Peyer's patch (tissue), 4 donors: ENCODE results near the gene ANO4. TPM values are rescaled to one million over a fixed set of nuclear protein-coding genes. Genes with fewer than 3 reads are reported as not detected.

Experiments used
- DNase-seq, 3 donors: peaks; one replicate each; pipeline ENCODE4 v3.0.0-alpha.2; 2017 to 2019
- H3K27ac ChIP-seq, 4 donors: fragments of 200-600 bp; sonication (generic); one replicate each; pipeline ENCODE4 v1.5.1; 2016 to 2019
- H3K27me3 ChIP-seq, 2 donors: fragments of 200-600 bp; sonication (generic); one replicate each; pipeline ENCODE4 v1.5.1; 2019
- H3K36me3 ChIP-seq, 3 donors: fragments of 200-600 bp; sonication (generic); one replicate each; pipeline ENCODE4 v1.5.1; 2016 to 2019
- H3K4me1 ChIP-seq, 4 donors: fragments of 200-600 bp; sonication (generic); one replicate each; pipeline ENCODE4 v1.5.1; 2016 to 2019
- H3K4me3 ChIP-seq, 4 donors: fragments of 200-600 bp; sonication (generic); 1 replicate in 3 of 4; 2 replicates in 1 of 4; pipeline ENCODE4 v1.5.1; 2016 to 2019; ENCODE audit warnings: mild to moderate bottlenecking in 1 of 4
- H3K9me3 ChIP-seq, 4 donors: fragments of 200-600 bp; sonication (generic); one replicate each; pipeline ENCODE4 v1.5.1; 2016 to 2019; ENCODE audit warnings: mild to moderate bottlenecking in 1 of 4
- POLR2A ChIP-seq, 2 donors: fragments of 450-650 bp; IDR thresholded peaks; one replicate each; pipeline ENCODE4 v1.5.1; 2017; ENCODE audit warnings: antibody characterized with exemption in 2 of 2, mild to moderate bottlenecking in 2 of 2, moderate library complexity in 2 of 2
- total RNA-seq, 4 donors: library from RNA; depleted of rRNA; stranded (reverse); fragments of >200 nt; gene quantifications; one replicate each; pipeline ENCODE4 v1.1.0, GENCODE V29; 2016
- TF ChIP-seq, protein P1 (sequence below), 6 experiments: fragments of 450-650 bp in 4 of 6; fragments of 200-600 bp in 2 of 6; sonication (generic) in 1 of 6; IDR thresholded peaks; one replicate each; pipeline ENCODE4 v1.5.1; 2017 to 2019; ENCODE audit warnings: antibody characterized with exemption in 6 of 6, mild to moderate bottlenecking in 3 of 6, moderate library complexity in 1 of 6

The ANO4 gene
- total RNA-seq, 4 donors from 2014 or later = 1.7 TPM; not detected in 3

- TF ChIP-seq, protein P1, sequence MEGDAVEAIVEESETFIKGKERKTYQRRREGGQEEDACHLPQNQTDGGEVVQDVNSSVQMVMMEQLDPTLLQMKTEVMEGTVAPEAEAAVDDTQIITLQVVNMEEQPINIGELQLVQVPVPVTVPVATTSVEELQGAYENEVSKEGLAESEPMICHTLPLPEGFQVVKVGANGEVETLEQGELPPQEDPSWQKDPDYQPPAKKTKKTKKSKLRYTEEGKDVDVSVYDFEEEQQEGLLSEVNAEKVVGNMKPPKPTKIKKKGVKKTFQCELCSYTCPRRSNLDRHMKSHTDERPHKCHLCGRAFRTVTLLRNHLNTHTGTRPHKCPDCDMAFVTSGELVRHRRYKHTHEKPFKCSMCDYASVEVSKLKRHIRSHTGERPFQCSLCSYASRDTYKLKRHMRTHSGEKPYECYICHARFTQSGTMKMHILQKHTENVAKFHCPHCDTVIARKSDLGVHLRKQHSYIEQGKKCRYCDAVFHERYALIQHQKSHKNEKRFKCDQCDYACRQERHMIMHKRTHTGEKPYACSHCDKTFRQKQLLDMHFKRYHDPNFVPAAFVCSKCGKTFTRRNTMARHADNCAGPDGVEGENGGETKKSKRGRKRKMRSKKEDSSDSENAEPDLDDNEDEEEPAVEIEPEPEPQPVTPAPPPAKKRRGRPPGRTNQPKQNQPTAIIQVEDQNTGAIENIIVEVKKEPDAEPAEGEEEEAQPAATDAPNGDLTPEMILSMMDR (IDR thresholded peaks at IDR 0.05) = no peak
- no peak for TF ChIP-seq POLR2A (IDR thresholded peaks at IDR 0.05)
- no peak overlapping the region for H3K4me3 ChIP-seq
- no peak for DNase-seq
- H3K27me3 ChIP-seq = no peaks in the 10 kb centered on the region
- H3K36me3 ChIP-seq = no peaks in the 10 kb centered on the region
- H3K4me1 ChIP-seq = no peaks in the 10 kb centered on the region
- no peaks in the 10 kb centered on the region for H3K9me3 ChIP-seq
- peak overlapping the region in 1 of 4 donors; percentile 47 for H3K27ac ChIP-seq
These were observed 245.4 kb downstream of the ANO4 start for GRCh38 chr12:101039848-101040531.

- H3K4me3 ChIP-seq = no peak overlapping the region
- H3K9me3 ChIP-seq = no peaks in the 10 kb centered on the region
- H3K27ac ChIP-seq = no peak overlapping the region
- no peaks in the 10 kb centered on the region for H3K4me1 ChIP-seq
- no peak for DNase-seq
- no peaks in the 10 kb centered on the region for H3K36me3 ChIP-seq
- no peaks in the 10 kb centered on the region for H3K27me3 ChIP-seq
- TF ChIP-seq POLR2A (IDR thresholded peaks at IDR 0.05) = no peak
- TF ChIP-seq, protein P1 (IDR thresholded peaks at IDR 0.05) = no peak
These were observed 246.4 kb downstream of the ANO4 start for GRCh38 chr12:101040936-101041335.

GRCh38 chr12:101042211-101042610 is 247.6 kb downstream of the ANO4 start:
- H3K36me3 ChIP-seq = no peaks in the 10 kb centered on the region
- H3K27me3 ChIP-seq = no peaks in the 10 kb centered on the region
- H3K9me3 ChIP-seq = no peaks in the 10 kb centered on the region
- TF ChIP-seq POLR2A (IDR thresholded peaks at IDR 0.05) = no peak
- TF ChIP-seq, protein P1 (IDR thresholded peaks at IDR 0.05) = no peak
- DNase-seq = no peak
- H3K4me3 ChIP-seq = no peak overlapping the region
- H3K27ac ChIP-seq = no peak overlapping the region
- no peaks in the 10 kb centered on the region for H3K4me1 ChIP-seq

GRCh38 chr12:101044512-101045059 is 250.0 kb downstream of the ANO4 start:
- no peaks in the 10 kb centered on the region for H3K27me3 ChIP-seq
- no peak overlapping the region for H3K27ac ChIP-seq
- no peak for DNase-seq
- H3K36me3 ChIP-seq = no peaks in the 10 kb centered on the region
- H3K9me3 ChIP-seq = no peaks in the 10 kb centered on the region
- no peaks in the 10 kb centered on the region for H3K4me1 ChIP-seq
- no peak overlapping the region for H3K4me3 ChIP-seq
- no peak for TF ChIP-seq POLR2A (IDR thresholded peaks at IDR 0.05)
- TF ChIP-seq, protein P1 (IDR thresholded peaks at IDR 0.05) = no peak

- Histone ChIP-seq H3K4me1 (no peaks in the 10 kb centered on the region), H3K27ac (no peak overlapping the region), H3K27me3 (no peaks in the 10 kb centered on the region), H3K4me3 (no peak overlapping the region), H3K36me3 (no peaks in the 10 kb centered on the region), H3K9me3 (no peaks in the 10 kb centered on the region)
- TF ChIP-seq POLR2A (IDR thresholded peaks at IDR 0.05) = no peak
- TF ChIP-seq, protein P1 (IDR thresholded peaks at IDR 0.05) = no peak
- no peak for DNase-seq
These were observed 251.2 kb downstream of the ANO4 start for GRCh38 chr12:101045486-101046464.
